IPS-NIHi7 (cell line): ENCODE measurements around the gene RHBDL2.
"Not testable (repeated sequence)": the region's sequence is repeated elsewhere in the genome, so short reads cannot be mapped to it uniquely, and the experiment has no call there.

Experiments
- DNase-seq: peaks from one replicate; pipeline ENCODE4 v3.0.0; 2012; ENCODE audit warnings: mixed read lengths; ENCODE audit errors: extremely low spot score

Gene RHBDL2

DNA sequence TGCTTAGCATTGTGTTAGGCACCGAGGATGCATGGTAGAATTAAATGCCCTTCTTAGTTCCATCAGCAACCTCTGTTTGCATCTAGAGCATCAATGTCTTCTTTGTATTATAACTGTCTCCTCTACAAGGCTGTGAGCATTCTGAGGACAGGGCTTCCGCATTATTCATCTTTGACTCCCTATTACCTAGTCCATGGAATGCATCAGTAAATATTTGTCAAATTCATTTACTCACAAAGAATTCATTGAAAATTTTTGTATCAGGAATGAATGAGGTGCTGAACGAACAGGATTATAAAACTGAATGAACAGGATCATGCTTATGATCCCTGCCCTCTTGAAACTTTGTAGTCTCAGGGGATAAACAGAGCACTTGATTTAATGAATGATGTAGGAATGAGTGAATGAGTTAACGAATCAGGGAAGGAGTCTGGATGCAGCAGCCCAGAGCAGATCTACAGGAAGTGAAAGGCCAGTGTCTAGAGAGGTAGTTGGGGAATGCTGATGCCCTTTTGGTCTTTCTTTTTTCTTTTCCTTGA is 2.8 kb downstream of the RHBDL2 start:
- DNase-seq, result no peak

DNA sequence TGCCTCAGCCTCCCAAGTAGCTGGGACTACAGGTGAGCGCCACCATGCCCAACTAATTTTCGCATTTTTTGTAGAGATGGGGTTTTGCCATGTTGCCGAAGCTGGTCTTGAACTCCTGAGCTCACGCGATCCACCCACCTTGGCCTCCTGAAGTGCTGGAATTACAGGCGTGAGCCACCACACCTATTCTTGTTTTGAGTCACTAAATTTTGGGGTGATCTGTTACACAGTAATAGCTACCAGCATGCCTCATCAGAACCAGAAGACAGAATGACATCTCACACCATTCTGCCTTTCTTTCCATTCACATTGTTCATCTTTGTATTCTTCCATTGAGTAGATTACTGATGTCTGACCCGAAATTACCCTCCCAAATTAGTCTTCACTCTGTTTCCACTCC is 9.1 kb downstream of the RHBDL2 start:
- no peak for DNase-seq

DNA sequence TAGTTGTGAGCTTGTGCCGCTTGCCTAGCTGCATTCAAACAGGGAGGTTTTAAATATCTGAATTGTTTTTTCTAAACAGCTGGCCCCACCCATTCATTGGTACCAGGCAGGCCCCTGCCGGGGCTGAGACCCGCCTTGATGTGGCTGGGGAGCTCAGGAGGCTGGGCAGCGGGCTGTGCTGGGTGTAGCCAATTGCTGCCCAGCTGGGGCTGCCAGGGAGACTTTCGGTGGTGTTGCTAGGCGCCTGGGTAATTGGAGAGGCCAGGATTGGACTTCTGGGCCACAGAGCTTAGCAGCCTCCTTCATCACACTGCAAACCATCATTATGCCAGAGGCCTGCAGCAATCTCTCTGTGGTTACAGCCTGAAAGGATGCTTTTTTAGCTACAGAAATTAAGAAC is 12.2 kb downstream of the RHBDL2 start:
- no peak for DNase-seq

DNA sequence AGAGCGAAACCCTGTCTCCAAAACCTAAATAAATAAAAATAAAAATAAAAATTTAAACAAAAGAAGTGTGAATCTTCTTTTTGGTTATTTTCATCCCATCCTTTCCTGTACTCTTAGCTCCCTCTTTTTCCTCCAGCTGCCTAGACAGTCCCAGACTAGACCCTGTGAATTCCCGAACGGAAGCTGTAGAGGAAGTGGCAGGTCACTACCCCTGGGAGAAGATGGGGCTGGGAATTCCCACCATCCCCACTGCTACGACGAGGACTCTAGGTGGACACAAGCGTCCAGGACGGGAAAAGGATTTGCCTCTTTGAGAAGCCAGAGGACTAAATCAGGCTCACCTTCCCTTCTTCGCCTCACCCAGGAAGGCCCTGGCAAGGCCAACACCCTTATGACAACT is 12.6 kb downstream of the RHBDL2 start:
- no peak for DNase-seq

DNA sequence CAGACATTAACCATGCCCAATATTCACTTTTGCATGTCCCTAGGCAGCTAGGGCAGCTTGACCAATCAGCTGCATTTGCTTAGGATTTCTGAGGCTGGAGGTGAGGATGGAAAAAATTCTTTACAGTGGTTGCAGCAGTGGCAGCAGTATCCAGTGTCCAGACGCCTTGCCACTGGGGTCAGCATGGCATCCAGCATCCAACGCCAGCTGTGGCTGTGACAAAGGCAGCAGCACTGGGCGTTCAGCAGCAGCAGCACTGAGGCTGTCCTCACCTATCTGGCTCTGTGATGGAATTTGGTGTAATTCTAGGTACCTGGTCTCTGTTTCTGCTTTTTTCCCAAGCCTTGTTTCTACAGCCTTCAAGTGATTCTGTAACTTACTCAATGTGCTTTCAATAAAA is 15.5 kb downstream of the RHBDL2 start:
- no peak for DNase-seq

DNA sequence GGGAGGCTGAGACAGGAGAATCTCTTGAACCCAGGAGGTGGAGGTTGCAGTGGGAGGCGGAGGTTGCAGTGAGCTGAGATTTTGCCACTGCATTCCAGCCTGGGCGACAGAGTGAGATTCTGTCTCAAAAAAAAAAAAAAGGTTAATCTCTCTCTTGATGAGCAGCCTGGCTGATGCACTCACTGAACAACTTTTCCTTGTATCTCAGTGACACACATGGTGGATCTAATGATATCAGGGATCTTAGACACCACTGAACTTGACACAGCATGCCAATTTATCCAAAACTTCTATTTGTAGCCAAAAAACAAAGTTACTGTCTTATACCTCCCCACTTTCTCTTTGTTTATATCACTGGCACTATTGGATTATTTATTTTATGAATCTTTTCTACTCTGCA is 16.2 kb downstream of the RHBDL2 start:
- DNase-seq, result no peak

DNA sequence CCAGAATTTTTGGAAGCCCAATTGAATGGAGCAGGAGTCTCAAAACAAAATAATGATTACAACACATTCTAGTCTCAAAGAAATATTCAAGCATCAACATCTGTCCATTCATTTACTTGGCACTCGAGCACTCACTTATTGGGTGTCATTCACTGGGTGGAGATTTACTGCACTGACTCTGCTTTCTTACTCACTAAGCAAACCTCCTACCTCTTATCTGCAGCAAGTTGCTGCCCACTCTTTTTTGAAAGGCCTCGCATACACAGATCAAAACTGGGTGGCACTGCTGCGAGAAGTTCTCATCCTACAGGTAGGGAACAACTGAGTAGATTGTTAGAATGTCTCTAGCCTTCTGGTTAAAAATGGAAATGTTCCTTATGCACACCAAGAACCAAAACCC is 18.0 kb downstream of the RHBDL2 start:
- no peak for DNase-seq

DNA sequence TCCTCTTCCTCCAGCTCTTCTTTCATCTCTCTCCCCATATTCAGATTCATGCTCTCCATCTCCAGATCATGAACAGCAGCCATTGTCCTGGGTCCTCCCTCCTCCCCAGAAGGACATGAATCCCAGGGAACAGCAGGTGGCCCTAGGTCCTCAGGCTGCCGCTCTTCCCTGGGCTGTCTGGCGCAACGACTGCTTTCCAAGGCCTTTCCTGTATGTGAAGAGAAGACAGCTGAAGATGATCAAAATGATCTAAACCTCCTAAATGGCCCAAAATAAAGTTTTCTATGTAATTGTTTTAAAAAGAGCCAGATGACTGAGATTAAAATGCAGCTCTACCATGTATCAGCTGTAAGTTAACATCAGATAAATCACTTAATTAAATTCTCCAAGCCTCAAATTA is 22.5 kb downstream of the RHBDL2 start:
- DNase-seq, result peak; percentile 36

DNA sequence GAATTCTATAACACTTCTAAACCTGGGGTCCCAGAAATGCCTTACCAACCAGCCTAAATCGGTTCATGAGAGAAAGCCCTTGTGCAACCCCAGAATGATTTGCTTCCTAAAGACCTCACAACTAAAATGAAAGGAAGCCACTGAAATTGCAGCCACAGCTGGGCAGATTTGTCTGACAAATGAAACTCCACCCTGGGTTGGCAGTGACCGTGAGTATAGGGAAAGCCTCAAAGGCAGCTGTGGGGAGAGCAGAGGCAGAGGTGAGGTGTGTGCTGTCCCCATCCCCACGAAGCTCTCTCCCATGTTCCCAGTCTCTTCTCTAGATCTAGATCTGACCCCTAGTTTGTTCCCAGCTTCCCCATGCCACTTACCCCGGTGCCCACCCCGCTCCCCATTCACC is 23.1 kb downstream of the RHBDL2 start:
- DNase-seq, result no peak

DNA sequence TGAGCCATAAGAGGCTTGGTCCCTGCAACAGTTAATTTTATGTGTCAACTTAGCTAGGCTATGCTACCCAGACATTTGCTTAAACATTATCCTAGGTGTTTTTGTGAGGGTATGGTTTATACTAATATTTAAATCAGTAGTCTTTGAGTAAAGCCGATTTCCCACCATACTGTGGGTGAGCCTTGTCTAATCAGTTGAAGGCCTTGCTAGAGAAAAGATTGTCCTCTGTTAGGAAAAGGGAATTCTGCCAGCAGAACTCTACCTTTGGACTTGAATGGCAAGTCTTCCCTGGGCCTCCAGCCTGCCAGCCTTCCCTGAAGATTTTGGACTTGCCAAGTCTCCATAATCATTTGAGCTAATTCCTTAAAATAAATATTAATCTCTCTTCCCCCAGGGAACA is 23.9 kb downstream of the RHBDL2 start:
- no peak for DNase-seq

DNA sequence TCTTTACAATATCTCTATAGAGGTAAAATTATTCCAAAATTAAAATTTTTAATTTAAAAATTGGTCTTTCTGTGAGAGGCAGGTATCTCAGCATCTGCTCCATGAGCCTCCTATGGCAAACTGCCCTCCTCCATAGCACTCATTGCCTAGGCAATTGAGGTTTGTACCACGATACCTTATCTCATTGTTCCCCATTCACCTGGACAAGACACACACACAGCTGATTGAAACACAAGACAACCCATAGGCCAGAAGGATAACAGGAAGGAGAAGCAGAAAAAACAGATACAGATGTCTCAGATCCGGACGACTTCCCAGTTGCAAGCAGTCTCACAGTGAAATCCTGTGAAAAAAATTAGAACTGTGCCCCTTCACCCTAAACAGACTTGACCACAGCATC is 24.3 kb downstream of the RHBDL2 start:
- DNase-seq, result no peak

DNA sequence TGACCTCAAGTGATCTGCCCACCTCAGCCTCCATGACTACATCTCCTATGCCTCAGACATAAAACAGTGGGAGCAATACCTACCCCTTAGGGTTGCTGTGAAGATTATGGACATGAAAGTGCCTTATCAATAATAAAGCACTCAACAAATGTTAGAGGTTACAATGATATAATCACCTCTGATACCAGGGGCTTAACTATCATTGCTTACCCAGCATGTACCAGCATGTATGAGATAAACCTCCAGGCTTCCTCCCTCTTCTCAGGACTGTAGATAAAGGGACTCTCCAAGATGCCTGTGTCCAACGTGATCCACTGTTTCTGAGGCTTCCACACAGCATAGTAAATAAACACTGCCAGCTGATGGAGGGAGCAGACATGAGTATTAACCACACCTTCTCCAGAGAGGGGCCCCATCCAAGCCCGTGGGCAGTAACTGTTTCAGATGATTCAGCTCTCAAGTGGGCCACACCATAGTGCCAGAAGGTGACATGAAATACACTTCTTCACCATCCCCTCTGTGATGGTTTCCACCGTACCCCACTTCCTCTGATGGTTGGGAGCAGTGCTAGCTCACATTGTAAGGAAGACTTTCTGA is 26.2 kb downstream of the RHBDL2 start:
- no peak for DNase-seq

DNA sequence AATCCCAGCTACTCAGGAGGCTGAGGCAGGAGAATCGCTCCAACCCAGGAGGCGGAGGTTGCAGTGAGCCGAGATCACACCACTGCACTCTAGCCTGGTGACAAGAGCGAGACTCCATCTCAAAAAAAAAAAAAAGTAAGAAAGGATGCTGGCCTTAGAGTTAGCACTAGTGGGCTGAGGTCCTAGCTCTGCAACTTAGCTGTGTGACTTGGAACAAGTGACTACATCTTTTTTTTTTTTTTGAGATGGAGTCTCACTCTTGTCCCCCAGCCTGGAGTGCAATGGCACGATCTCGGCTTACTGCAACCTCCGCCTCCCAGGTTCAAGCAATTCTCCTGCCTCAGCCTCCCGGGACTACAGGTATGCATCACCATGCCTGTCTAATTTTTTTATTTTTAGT is 26.7 kb downstream of the RHBDL2 start:
- not testable (repeated sequence) for DNase-seq

DNA sequence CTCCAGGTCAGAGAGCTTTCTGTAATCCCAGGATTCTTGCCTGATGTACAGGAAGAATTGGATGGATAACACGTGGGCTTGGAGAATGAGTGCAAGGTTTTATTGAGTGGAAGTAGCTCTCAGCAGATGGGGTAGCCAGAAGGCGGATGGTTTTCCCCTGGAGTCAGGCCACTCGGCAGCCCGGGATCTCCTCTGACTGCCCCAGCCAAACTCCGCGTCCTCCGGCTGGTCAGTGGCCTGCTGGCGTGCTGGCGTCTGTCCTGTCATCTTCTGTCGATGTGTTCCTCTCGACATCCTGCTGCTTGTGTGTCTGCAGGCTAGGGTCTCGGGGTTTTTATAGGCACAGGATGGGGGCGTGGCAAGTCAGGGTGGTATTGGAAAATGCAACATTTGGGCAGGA is 32.8 kb downstream of the RHBDL2 start:
- no peak for DNase-seq

DNA sequence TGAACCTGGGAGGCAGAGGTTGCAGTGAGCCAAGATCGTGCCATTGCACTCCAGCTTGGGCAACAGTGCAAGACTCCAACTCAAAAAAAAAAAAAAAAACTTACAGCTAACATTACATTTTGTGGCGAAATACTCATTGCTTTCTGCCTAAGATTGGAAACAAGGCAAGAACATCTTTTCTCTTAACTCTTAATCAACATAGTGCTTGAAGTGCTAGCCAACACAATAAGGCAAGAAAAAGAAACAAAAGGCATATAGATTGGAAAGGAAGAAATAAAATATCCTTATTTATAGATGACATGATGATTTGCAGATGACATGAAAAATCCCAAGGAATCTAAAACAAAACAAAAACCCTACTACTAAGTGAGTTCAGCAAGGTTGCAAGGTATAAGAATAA is 35.6 kb downstream of the RHBDL2 start:
- no peak for DNase-seq

DNA sequence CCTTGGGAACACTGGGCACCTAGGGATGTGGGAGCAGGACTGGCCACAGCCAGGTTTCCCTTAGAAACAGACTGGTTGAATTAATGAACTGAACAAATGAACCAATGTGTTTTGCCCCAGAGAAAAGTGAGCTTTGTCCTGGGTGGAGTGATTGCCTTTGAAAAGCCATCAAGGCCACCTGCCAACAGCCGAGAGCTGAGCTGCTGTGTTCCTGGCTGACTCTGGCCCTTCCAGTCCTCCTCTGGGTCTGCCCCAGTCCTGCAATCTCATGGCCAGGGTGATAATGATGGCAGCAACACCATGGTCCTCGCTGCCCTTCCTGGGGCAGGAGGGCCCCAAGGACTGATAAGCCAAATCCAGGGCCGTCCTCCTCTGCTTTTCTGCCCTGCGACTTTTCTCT is 42.1 kb downstream of the RHBDL2 start:
- no peak for DNase-seq

DNA sequence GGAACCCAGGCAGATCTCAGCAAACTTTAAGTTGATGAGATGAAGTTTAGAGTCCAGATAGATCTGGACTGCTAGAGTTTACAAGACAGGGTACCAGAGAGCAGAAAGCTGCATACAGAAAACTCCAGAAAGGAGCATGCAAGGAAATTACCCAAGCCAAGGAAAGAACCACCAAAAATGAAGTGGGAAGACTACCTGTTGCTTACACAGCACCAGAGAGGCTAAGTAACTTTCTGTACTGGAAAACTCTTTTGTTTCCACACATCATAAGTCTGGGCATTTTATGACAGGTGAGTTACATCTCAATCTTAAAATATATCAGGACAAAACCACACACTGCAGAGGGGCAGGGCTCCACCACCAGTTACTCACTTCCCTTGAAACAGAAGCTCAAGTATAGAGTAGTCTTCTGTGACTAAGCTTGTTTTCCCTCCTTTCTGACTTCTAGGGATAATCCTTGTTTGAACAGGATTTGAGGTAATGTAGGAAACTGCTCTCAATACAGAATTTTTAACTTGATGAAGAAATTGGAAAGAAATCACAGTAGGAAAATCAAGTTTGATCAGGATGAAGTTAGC is 42.9 kb downstream of the RHBDL2 start:
- no peak for DNase-seq

DNA sequence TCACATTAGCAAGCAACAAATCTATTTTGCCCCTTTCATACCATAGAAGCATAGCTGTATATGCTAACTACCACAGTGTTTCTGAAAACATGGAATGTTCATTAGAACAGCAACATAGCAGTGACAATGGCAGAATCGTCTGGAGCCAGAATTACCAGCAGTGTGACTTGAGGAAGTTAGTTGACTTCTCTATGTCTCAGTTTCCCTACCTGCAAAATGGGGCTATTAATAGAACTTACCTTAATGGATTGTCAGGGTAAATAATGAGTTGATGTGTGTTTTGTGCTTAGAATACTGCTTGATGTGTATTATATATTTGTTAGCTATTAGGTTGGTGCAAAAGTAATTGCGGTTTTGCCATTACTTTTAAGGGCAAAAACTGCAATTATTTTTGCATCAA is 45.5 kb downstream of the RHBDL2 start:
- DNase-seq, result no peak

DNA sequence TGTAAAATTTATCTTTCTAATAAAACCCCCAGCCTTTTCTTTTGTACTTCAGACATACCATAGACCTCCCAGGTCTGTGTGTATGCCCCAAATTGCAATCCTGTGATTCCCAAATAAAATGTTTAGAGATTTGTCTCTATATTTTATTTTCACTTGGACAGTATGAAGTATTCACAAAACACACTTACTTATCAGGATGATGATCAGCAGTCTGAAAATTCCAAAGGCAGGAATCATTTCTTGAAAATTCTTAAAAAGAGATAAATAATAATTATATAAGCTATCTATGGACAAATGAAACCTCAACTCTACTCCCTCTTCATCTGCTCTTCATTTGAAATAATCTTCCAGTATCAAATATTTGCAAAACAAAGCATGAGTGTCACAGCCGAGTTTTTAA is 48.7 kb downstream of the RHBDL2 start:
- no peak for DNase-seq

DNA sequence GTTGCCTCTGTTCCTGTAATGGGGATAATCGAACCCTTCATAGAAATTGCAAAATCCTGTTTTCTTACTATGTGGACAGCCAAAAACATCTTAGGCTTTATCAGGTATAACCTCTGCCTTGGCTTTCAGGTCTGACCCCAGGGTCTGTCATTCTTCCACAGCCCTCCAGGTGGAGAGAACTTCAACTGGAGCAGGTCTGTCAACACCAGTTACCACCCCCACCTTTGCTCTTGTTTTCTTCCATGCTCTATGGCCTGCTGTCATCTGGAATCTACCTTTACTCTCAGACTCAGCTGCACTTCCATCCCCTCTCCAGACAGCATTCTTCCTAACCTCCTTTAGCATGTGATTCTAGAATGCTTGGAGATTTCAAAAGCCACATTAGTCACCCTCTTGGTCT is 49.9 kb downstream of the RHBDL2 start:
- peak; percentile 84 for DNase-seq

DNA sequence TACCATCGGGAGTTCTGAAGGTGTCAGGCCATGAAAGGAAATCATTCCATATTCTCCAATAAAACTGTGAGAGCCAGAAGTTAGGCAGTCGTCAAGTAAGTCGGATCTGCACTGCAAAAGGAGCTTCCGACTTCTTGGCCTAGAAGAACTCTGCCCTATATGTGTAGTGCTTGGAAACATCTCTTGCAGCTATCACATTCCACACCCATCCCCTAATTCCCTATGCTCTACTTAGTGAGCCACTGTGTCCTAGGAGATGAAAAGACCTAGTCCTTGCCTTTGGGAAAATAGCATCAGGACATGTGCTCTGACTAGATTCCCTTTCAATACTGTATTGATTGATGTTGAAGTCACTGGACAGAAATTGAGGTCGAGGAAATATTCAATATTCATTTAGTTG is 52.0 kb downstream of the RHBDL2 start:
- no peak for DNase-seq

DNA sequence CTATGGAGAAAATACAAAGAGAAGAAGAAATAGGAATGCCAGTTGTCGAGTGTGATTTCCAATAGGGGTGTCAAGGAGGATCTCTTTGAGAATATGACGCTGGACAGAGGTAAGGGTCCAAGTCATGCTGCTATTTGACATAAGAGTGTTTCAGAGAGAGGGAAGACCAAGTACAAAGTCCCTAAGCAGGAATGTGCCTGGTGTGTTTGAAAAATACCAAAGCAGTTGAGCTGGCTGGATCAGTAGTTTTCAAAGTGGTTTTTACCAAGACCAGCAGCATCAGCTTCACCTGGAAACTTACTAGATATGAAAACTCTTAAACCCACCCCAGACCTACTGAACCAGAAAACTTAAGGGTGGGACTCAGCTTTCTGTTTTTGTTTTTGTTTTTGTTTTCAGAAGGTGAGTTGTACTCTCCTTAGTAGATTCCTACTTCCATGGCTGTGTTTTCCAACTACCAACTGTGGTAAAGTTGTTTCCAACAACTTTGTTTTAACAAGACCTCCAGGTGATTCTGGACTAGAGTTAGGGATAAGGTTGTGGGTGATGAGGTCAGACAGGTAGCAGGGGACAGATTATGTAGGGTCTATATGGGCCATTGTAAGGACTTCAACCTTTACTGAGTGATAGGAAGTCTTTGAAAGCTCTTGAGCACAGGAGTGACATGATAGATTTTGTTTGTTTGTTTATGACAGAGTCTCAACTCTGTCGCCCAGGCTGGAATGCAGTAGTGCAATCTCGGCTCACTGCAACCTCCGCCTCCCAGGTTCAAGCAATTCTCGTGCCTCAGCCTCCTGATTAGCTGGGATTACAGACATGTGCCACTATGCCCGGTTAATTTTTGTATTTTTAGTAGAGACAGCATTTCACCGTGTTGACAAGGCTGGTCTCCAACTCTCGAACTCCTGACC is 53.0 kb downstream of the RHBDL2 start:
- DNase-seq, result no peak

DNA sequence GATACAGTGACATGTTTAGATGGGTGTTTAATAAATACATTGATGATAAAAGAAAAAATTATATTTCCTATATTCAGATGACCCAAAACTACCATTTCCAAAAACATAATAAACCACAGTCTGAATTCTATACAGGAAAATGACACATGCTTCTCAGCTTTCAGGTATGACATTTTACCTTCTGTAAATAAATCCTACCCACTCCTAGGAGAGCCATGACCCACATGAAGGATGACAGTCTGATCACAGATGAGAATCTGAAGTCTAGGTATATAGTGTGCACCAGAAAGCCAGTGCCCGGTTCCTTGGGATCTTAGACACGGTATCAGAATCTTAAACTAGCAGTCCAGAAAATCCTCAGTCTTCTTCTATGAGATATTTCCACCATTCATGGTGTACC is 56.5 kb downstream of the RHBDL2 start:
- no peak for DNase-seq
